H9 (cell line): ENCODE data around the gene LAIR2. TPM values are rescaled to one million over a fixed set of nuclear protein-coding genes. Genes with fewer than 3 reads are reported as not detected.

Source experiments
- DNase-seq: peaks from one replicate; pipeline ENCODE4 v3.0.0-alpha.2; 2017
- H2AFZ ChIP-seq: one replicate; pipeline ENCODE4 v1.6.1; 2013; ENCODE audit warnings: mild to moderate bottlenecking, low read length, control low read depth, moderate library complexity
- H2AK5ac ChIP-seq: 2 replicates; pipeline ENCODE4 v1.6.1; 2013; ENCODE audit warnings: low read length, control low read depth, mixed read lengths; ENCODE audit not compliant: insufficient read length
- H2BK120ac ChIP-seq: one replicate; pipeline ENCODE4 v1.6.1; 2013; ENCODE audit warnings: low read depth, mild to moderate bottlenecking, low read length, control low read depth, inconsistent platforms; ENCODE audit not compliant: poor library complexity, severe bottlenecking
- H2BK12ac ChIP-seq: 2 replicates; pipeline ENCODE4 v1.6.1; 2013; ENCODE audit warnings: low read length, control low read depth, mixed read lengths, low read depth; ENCODE audit not compliant: insufficient read length
- H2BK15ac ChIP-seq: 2 replicates; pipeline ENCODE4 v1.6.1; 2013; ENCODE audit warnings: low read depth, low read length, control low read depth
- H2BK20ac ChIP-seq: one replicate; pipeline ENCODE4 v1.6.1; 2013; ENCODE audit warnings: low read depth, mild to moderate bottlenecking, low read length, control low read depth, inconsistent platforms; ENCODE audit not compliant: poor library complexity, severe bottlenecking
- H2BK5ac ChIP-seq: 2 replicates; pipeline ENCODE4 v1.6.1; 2013; ENCODE audit warnings: low read length, control low read depth, mixed read lengths; ENCODE audit not compliant: insufficient read length
- H3K14ac ChIP-seq: 2 replicates; pipeline ENCODE4 v1.6.1; 2013; ENCODE audit warnings: low read length, control low read depth; ENCODE audit not compliant: insufficient read depth
- H3K18ac ChIP-seq: 2 replicates; pipeline ENCODE4 v1.6.1; 2013; ENCODE audit warnings: low read depth, mild to moderate bottlenecking, mixed read lengths, low read length, control low read depth; ENCODE audit not compliant: insufficient read length
- H3K23ac ChIP-seq: 2 replicates; pipeline ENCODE4 v1.6.1; 2013; ENCODE audit warnings: low read length, control low read depth, mixed read lengths, low read depth; ENCODE audit not compliant: insufficient read length
- H3K23me2 ChIP-seq: 2 replicates; pipeline ENCODE4 v1.6.1; 2013; ENCODE audit warnings: low read depth, mild to moderate bottlenecking, mixed read lengths, low read length, control low read depth; ENCODE audit not compliant: insufficient read length, poor library complexity, severe bottlenecking
- H3K27ac ChIP-seq: 2 replicates; pipeline ENCODE4 v1.5.1; 2013; ENCODE audit warnings: low read length, control low read depth, mixed read lengths, low read depth; ENCODE audit not compliant: insufficient read length
- H3K27me3 ChIP-seq: 2 replicates; pipeline ENCODE4 v1.6.1; 2013; ENCODE audit warnings: low read length, control low read depth, inconsistent platforms; ENCODE audit not compliant: insufficient read depth
- H3K4ac ChIP-seq: 2 replicates; pipeline ENCODE4 v1.6.1; 2013; ENCODE audit warnings: low read depth, mild to moderate bottlenecking, control low read depth, inconsistent platforms, low read length, moderate library complexity
- H3K4me1 ChIP-seq: 2 replicates; pipeline ENCODE4 v1.6.1; 2013; ENCODE audit warnings: low read length, control low read depth, inconsistent platforms; ENCODE audit not compliant: insufficient read depth
- H3K4me2 ChIP-seq: 2 replicates; pipeline ENCODE4 v1.6.1; 2013; ENCODE audit warnings: low read length, control low read depth, mixed read lengths; ENCODE audit not compliant: insufficient read length, insufficient read depth
- H3K56ac ChIP-seq: 2 replicates; pipeline ENCODE4 v1.6.1; 2013; ENCODE audit warnings: low read depth, mild to moderate bottlenecking, mixed read lengths, low read length, control low read depth; ENCODE audit not compliant: insufficient read length
- H3K79me1 ChIP-seq: 2 replicates; pipeline ENCODE4 v1.6.1; 2013; ENCODE audit warnings: low read depth, mild to moderate bottlenecking, moderate library complexity, low read length, control low read depth, inconsistent platforms; ENCODE audit not compliant: insufficient read depth, poor library complexity, severe bottlenecking
- H3K79me2 ChIP-seq: 2 replicates; pipeline ENCODE4 v1.6.1; 2013; ENCODE audit warnings: low read length, control low read depth, inconsistent platforms; ENCODE audit not compliant: insufficient read depth
- H3K9ac ChIP-seq: 2 replicates; pipeline ENCODE4 v1.6.1; 2013; ENCODE audit warnings: low read length, control low read depth, mixed read lengths; ENCODE audit not compliant: insufficient read length; ENCODE audit errors: extremely low read depth
- H3K9me3 ChIP-seq: one replicate; pipeline ENCODE4 v1.6.1; 2013; ENCODE audit warnings: low read depth, low read length, inconsistent platforms; ENCODE audit not compliant: control insufficient read depth
- H3T11ph ChIP-seq: one replicate; pipeline ENCODE4 v1.6.1; 2013; ENCODE audit warnings: mild to moderate bottlenecking, low read length, control low read depth, inconsistent platforms
- H4K20me1 ChIP-seq: one replicate; pipeline ENCODE4 v1.6.1; 2013; ENCODE audit not compliant: control insufficient read depth, insufficient read length, insufficient read depth
- H4K5ac ChIP-seq: 2 replicates; pipeline ENCODE4 v1.6.1; 2013; ENCODE audit warnings: low read depth, mild to moderate bottlenecking, mixed read lengths, low read length, control low read depth; ENCODE audit not compliant: insufficient read length
- H4K8ac ChIP-seq: replicated peaks from 2 replicates; pipeline ENCODE4 v1.6.1; 2013; ENCODE audit warnings: low read length, control low read depth, mixed read lengths, low read depth; ENCODE audit not compliant: insufficient read length
- H4K91ac ChIP-seq: 2 replicates; pipeline ENCODE4 v1.6.1; 2013; ENCODE audit warnings: low read depth, mild to moderate bottlenecking, moderate library complexity, mixed read lengths, low read length, control low read depth; ENCODE audit not compliant: insufficient read length
- H3K27ac Mint-ChIP-seq, 3 experiments: 2 replicates in 2 of 3; 3 replicates in 1 of 3; pipeline ENCODE4 v1.8.0; 2020 to 2021; ENCODE audit warnings: mixed read lengths in 3 of 3, mild to moderate bottlenecking in 1 of 3, moderate library complexity in 1 of 3
- H3K27me3 Mint-ChIP-seq: 2 replicates; pipeline ENCODE4 v1.8.0; 2021; ENCODE audit warnings: low read depth, mild to moderate bottlenecking, moderate library complexity, mixed read lengths
- H3K36me3 Mint-ChIP-seq, 3 experiments: 2 replicates in 2 of 3; 3 replicates in 1 of 3; pipeline ENCODE4 v1.8.0; 2020 to 2021; ENCODE audit warnings: low read depth in 3 of 3, mixed read lengths in 3 of 3; ENCODE audit not compliant: insufficient read depth in 1 of 3
- H3K4me1 Mint-ChIP-seq, 2 experiments: 2 replicates each; pipeline ENCODE4 v1.8.0; 2020; ENCODE audit warnings: mixed read lengths in 2 of 2
- H3K4me3 Mint-ChIP-seq, 2 experiments: 2 replicates in 1 of 2; 3 replicates in 1 of 2; pipeline ENCODE4 v1.8.0; 2020 to 2021; ENCODE audit warnings: mild to moderate bottlenecking in 2 of 2, mixed read lengths in 2 of 2, moderate library complexity in 1 of 2
- H3K9me3 Mint-ChIP-seq, 2 experiments: 2 replicates in 1 of 2; 3 replicates in 1 of 2; pipeline ENCODE4 v1.8.0; 2020; ENCODE audit warnings: mild to moderate bottlenecking in 2 of 2, mixed read lengths in 2 of 2, moderate library complexity in 1 of 2
- WGBS: extraction: QIAGEN DNeasy Blood & Tissue Kit; methylation state at CpG from one replicate; pipeline ENCODE4 v1.1.7; 2013; ENCODE audit warnings: missing lambda C conversion rate, low lambda C conversion rate, mixed read lengths; ENCODE audit not compliant: insufficient read length; ENCODE audit errors: extremely low coverage; 5-methylcytosine and 5-hydroxymethylcytosine counted together
- total RNA-seq: library from RNA; stranded (reverse); gene quantifications from 2 replicates; pipeline ENCODE4 v1.2.1, GENCODE V29; 2021
- TF ChIP-seq, protein P1 (sequence below): fragments of 200-600 bp; sonication (generic); conservative IDR thresholded peaks from 3 replicates; pipeline ENCODE4 v1.8.0; 2021; ENCODE audit warnings: antibody characterized with exemption, mild to moderate bottlenecking

The LAIR2 gene
- total RNA-seq, 1 experiment from 2014 or later: not detected

DNA sequence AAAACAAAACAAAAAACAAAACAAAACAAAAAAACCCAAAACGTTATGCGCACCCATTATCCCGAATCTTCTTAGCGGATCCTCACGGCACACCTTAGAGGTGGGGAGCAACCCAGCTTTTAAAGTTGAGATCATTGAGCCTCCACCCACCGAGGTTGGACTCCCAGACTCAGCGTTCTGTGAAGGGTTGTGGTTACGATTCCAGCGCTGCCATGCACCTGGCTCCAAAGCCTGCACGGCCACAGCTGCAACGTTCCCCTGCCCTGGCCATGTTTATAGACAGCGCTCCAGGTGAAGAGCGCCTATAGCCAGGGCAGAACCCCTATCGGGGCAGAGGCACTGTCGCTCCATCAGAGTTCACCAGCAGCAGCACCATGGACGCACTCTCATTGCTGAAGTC is 52.3 kb downstream of the LAIR2 start:
- H3K9me3 Mint-ChIP-seq: peaks cover 79 to 86% of the 10 kb centered on the region in 2 experiments
- TF ChIP-seq, protein P1, sequence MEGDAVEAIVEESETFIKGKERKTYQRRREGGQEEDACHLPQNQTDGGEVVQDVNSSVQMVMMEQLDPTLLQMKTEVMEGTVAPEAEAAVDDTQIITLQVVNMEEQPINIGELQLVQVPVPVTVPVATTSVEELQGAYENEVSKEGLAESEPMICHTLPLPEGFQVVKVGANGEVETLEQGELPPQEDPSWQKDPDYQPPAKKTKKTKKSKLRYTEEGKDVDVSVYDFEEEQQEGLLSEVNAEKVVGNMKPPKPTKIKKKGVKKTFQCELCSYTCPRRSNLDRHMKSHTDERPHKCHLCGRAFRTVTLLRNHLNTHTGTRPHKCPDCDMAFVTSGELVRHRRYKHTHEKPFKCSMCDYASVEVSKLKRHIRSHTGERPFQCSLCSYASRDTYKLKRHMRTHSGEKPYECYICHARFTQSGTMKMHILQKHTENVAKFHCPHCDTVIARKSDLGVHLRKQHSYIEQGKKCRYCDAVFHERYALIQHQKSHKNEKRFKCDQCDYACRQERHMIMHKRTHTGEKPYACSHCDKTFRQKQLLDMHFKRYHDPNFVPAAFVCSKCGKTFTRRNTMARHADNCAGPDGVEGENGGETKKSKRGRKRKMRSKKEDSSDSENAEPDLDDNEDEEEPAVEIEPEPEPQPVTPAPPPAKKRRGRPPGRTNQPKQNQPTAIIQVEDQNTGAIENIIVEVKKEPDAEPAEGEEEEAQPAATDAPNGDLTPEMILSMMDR: no peak

More for the DNA sequence above, 52.3 kb downstream of the LAIR2 start:
- no peak overlapping the region for H3K27ac ChIP-seq
- H2AK5ac ChIP-seq: no peak overlapping the region
- WGBS: no CpG with 5 or more reads among the region's 16 CpGs
- no peak overlapping the region for H2BK5ac ChIP-seq
- H3K18ac ChIP-seq: no peak overlapping the region
- H4K5ac ChIP-seq: no peak overlapping the region
- no peak overlapping the region for H3K4me2 ChIP-seq
- H3T11ph ChIP-seq: no peak overlapping the region
- DNase-seq: no peak
- no peak overlapping the region for H3K4ac ChIP-seq
- H3K4me1 ChIP-seq: no peaks in the 10 kb centered on the region
- H2AFZ ChIP-seq: no peak overlapping the region
- H3K79me2 ChIP-seq: no peaks in the 10 kb centered on the region
- Mint-ChIP-seq H3K4me3 (no peak overlapping the region), H3K27me3 (peaks cover 2% of the 10 kb centered on the region; the same call in 1 of the 2 replicates), H3K27ac (no peak overlapping the region), H3K36me3 (peaks cover 11 to 27% (median 11%) of the 10 kb centered on the region in 3 experiments), H3K4me1 (no peaks in the 10 kb centered on the region)
- H2BK120ac ChIP-seq: no peak overlapping the region
- no peak overlapping the region for H4K8ac ChIP-seq
- no peak overlapping the region for H3K56ac ChIP-seq
- no peaks in the 10 kb centered on the region for H4K20me1 ChIP-seq
- no peak overlapping the region for H2BK20ac ChIP-seq
- H3K79me1 ChIP-seq: no peaks in the 10 kb centered on the region
- no peak overlapping the region for H3K23ac ChIP-seq
- no peaks in the 10 kb centered on the region for H3K27me3 ChIP-seq
- H3K9me3 ChIP-seq: peaks cover 82% of the 10 kb centered on the region
- H3K9ac ChIP-seq: no peak overlapping the region
- no peaks in the 10 kb centered on the region for H3K23me2 ChIP-seq
- no peak overlapping the region for H3K14ac ChIP-seq
- no peak overlapping the region for H4K91ac ChIP-seq
- no peak overlapping the region for H2BK15ac ChIP-seq
- no peak overlapping the region for H2BK12ac ChIP-seq
